ENCODE results near the gene RHOBTB3.

GRCh38 chr5:95840956-95841705, 110.0 kb downstream of the RHOBTB3 start:
- TF ChIP-seq ZFP3 (CRISPR knock-in tag; IDR thresholded peaks at IDR 0.05) (no peak), ARNTL (CRISPR knock-in tag; IDR thresholded peaks at IDR 0.05; ENCODE audit: borderline replicate concordance, low read depth) (no peak), ZNF70 (CRISPR knock-in tag; IDR thresholded peaks at IDR 0.05) (no peak), RARB (CRISPR knock-in tag; IDR thresholded peaks at IDR 0.05) (no peak), PATZ1 (CRISPR knock-in tag; IDR thresholded peaks at IDR 0.05; ENCODE audit: borderline replicate concordance) (no peak), ZFP30 (CRISPR knock-in tag; IDR thresholded peaks at IDR 0.05) (no peak), ESRRG (CRISPR knock-in tag; IDR thresholded peaks at IDR 0.05) (no peak), TCF4 (CRISPR knock-in tag; IDR thresholded peaks at IDR 0.05; ENCODE audit: borderline replicate concordance) (no peak), CSRNP3 (CRISPR knock-in tag; IDR thresholded peaks at IDR 0.05) (no peak)
- TF ChIP-seq, protein P1, sequence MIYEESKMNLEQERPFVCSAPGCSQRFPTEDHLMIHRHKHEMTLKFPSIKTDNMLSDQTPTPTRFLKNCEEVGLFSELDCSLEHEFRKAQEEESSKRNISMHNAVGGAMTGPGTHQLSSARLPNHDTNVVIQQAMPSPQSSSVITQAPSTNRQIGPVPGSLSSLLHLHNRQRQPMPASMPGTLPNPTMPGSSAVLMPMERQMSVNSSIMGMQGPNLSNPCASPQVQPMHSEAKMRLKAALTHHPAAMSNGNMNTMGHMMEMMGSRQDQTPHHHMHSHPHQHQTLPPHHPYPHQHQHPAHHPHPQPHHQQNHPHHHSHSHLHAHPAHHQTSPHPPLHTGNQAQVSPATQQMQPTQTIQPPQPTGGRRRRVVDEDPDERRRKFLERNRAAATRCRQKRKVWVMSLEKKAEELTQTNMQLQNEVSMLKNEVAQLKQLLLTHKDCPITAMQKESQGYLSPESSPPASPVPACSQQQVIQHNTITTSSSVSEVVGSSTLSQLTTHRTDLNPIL (CRISPR knock-in tag; IDR thresholded peaks at IDR 0.05; ENCODE audit: low read depth): no peak
- TF ChIP-seq, protein P2, sequence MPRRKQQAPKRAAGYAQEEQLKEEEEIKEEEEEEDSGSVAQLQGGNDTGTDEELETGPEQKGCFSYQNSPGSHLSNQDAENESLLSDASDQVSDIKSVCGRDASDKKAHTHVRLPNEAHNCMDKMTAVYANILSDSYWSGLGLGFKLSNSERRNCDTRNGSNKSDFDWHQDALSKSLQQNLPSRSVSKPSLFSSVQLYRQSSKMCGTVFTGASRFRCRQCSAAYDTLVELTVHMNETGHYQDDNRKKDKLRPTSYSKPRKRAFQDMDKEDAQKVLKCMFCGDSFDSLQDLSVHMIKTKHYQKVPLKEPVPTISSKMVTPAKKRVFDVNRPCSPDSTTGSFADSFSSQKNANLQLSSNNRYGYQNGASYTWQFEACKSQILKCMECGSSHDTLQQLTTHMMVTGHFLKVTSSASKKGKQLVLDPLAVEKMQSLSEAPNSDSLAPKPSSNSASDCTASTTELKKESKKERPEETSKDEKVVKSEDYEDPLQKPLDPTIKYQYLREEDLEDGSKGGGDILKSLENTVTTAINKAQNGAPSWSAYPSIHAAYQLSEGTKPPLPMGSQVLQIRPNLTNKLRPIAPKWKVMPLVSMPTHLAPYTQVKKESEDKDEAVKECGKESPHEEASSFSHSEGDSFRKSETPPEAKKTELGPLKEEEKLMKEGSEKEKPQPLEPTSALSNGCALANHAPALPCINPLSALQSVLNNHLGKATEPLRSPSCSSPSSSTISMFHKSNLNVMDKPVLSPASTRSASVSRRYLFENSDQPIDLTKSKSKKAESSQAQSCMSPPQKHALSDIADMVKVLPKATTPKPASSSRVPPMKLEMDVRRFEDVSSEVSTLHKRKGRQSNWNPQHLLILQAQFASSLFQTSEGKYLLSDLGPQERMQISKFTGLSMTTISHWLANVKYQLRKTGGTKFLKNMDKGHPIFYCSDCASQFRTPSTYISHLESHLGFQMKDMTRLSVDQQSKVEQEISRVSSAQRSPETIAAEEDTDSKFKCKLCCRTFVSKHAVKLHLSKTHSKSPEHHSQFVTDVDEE (CRISPR knock-in tag; IDR thresholded peaks at IDR 0.05): no peak

Measured in SK-N-SH treated with all-trans-retinoic acid at 6 μM for 48 hours (cell line).